NT2/D1 (cell line): Measurements from ENCODE around the gene CAPG.

ENCODE experiments used
- SUZ12 ChIP-seq: IDR thresholded peaks from 2 replicates; pipeline ENCODE4 v1.6.1; 2011; ENCODE audit not compliant: insufficient read length, insufficient read depth; ENCODE audit errors: extremely low read depth
- YY1 ChIP-seq: IDR thresholded peaks from 2 replicates; pipeline ENCODE4 v1.6.1; 2011; ENCODE audit not compliant: insufficient read length, insufficient read depth
- ZNF274 ChIP-seq: IDR thresholded peaks from 2 replicates; pipeline ENCODE4 v1.6.1; 2011; ENCODE audit warnings: mild to moderate bottlenecking, low read depth, low read length

DNA sequence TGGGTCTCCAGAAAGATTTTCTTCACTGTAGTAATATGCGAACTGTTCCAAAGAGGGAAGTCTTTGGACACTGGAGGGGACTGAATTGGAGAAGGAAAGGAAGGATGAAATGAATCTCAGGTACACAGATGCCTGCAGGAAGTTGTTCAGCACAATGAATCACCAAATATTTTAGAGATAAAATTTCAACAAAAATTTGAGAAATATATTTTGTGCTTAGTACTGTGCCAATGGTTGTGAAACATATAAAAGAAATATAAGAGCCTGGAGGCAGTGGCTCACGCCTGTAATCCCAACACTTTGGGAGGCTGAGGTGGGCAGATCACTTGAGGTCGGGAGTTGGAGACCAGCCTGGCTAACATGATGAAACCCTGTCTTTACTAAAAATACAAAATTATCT is 52.4 kb downstream of the CAPG start:
- no peak for TF ChIP-seq ZNF274
- TF ChIP-seq SUZ12: no peak
- TF ChIP-seq YY1: no peak
